ENCODE data around the gene MT1G. TPM values are rescaled to one million over a fixed set of nuclear protein-coding genes. Genes with fewer than 3 reads are reported as not detected.

MT1G gene
- total and polyA plus RNA-seq, 9 of the 15 experiments (the other 6 are each of a cell fraction or from before 2014, with no cell fraction given): 0.28 to 1.7 (median 0.69) TPM; not detected in 4

DNA sequence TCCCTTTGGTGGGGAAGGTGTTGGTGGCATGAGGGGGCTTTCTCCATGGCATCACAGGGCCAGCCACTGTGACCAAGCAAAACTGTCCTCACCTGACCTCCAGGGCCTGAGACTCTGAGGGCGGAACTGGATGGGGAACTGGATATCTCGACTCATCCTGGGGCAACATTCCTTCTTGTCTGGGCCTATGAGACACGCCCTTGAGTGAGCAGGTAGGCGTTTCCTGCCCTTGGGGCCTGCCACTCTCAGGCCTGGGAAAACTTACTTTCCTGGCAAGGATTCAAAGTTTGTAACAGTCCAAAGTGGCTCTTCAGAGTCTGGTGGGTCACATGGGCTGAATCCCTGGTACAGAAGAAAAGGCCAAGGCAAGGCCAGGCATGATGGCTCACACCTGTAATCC lies 24.0 kb upstream of the MT1G start (continued):
- TF ChIP-seq KAT7 (CRISPR knock-in tag; IDR thresholded peaks at IDR 0.05; ENCODE audit: borderline replicate concordance): no peak
- 0 out of 2 replicates have a peak, but pooled peaks have one; percentile 14 for TF ChIP-seq NFIC (IDR thresholded peaks at IDR 0.05)
- TF ChIP-seq CTBP1 (IDR thresholded peaks at IDR 0.05; ENCODE audit: borderline replicate concordance): peak; percentile 34; the same call in 1 of the 2 replicates
- no peak for TF ChIP-seq MTA1 (IDR thresholded peaks at IDR 0.05; ENCODE audit: borderline replicate concordance)
- no peak for TF ChIP-seq HOXB6 (CRISPR knock-in tag; IDR thresholded peaks at IDR 0.05; ENCODE audit: borderline replicate concordance)
- no peak for TF ChIP-seq CBFA2T2 (conservative IDR thresholded peaks at IDR 0.05)
- TF ChIP-seq ZNF354B (CRISPR knock-in tag; IDR thresholded peaks at IDR 0.05): no peak
- TF ChIP-seq SPI1 (IDR thresholded peaks at IDR 0.05; ENCODE audit: borderline replicate concordance, low read depth, low read length): 0 out of 2 replicates have a peak, but pooled peaks have one; percentile 31
- TF ChIP-seq, protein P1, sequence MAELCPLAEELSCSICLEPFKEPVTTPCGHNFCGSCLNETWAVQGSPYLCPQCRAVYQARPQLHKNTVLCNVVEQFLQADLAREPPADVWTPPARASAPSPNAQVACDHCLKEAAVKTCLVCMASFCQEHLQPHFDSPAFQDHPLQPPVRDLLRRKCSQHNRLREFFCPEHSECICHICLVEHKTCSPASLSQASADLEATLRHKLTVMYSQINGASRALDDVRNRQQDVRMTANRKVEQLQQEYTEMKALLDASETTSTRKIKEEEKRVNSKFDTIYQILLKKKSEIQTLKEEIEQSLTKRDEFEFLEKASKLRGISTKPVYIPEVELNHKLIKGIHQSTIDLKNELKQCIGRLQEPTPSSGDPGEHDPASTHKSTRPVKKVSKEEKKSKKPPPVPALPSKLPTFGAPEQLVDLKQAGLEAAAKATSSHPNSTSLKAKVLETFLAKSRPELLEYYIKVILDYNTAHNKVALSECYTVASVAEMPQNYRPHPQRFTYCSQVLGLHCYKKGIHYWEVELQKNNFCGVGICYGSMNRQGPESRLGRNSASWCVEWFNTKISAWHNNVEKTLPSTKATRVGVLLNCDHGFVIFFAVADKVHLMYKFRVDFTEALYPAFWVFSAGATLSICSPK (IDR thresholded peaks at IDR 0.05; ENCODE audit: borderline replicate concordance): no peak
- TF ChIP-seq, protein P2, sequence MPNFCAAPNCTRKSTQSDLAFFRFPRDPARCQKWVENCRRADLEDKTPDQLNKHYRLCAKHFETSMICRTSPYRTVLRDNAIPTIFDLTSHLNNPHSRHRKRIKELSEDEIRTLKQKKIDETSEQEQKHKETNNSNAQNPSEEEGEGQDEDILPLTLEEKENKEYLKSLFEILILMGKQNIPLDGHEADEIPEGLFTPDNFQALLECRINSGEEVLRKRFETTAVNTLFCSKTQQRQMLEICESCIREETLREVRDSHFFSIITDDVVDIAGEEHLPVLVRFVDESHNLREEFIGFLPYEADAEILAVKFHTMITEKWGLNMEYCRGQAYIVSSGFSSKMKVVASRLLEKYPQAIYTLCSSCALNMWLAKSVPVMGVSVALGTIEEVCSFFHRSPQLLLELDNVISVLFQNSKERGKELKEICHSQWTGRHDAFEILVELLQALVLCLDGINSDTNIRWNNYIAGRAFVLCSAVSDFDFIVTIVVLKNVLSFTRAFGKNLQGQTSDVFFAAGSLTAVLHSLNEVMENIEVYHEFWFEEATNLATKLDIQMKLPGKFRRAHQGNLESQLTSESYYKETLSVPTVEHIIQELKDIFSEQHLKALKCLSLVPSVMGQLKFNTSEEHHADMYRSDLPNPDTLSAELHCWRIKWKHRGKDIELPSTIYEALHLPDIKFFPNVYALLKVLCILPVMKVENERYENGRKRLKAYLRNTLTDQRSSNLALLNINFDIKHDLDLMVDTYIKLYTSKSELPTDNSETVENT (CRISPR knock-in tag; IDR thresholded peaks at IDR 0.05): no peak
- TF ChIP-seq, protein P3, sequence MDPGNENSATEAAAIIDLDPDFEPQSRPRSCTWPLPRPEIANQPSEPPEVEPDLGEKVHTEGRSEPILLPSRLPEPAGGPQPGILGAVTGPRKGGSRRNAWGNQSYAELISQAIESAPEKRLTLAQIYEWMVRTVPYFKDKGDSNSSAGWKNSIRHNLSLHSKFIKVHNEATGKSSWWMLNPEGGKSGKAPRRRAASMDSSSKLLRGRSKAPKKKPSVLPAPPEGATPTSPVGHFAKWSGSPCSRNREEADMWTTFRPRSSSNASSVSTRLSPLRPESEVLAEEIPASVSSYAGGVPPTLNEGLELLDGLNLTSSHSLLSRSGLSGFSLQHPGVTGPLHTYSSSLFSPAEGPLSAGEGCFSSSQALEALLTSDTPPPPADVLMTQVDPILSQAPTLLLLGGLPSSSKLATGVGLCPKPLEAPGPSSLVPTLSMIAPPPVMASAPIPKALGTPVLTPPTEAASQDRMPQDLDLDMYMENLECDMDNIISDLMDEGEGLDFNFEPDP (CRISPR knock-in tag; IDR thresholded peaks at IDR 0.05): no peak
- TF ChIP-seq ZNF583 (CRISPR knock-in tag; IDR thresholded peaks at IDR 0.05): no peak
- TF ChIP-seq ADNP (tag; IDR thresholded peaks at IDR 0.05): no peak
- TF ChIP-seq BCL6 (CRISPR knock-in tag; IDR thresholded peaks at IDR 0.05): no peak
- no peak for TF ChIP-seq FOXJ3 (CRISPR knock-in tag; IDR thresholded peaks at IDR 0.05)
- TF ChIP-seq, protein P4, sequence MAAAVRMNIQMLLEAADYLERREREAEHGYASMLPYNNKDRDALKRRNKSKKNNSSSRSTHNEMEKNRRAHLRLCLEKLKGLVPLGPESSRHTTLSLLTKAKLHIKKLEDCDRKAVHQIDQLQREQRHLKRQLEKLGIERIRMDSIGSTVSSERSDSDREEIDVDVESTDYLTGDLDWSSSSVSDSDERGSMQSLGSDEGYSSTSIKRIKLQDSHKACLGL (CRISPR knock-in tag; IDR thresholded peaks at IDR 0.05; ENCODE audit: borderline replicate concordance, poor library complexity, severe bottlenecking): no peak
- TF ChIP-seq, protein P5, sequence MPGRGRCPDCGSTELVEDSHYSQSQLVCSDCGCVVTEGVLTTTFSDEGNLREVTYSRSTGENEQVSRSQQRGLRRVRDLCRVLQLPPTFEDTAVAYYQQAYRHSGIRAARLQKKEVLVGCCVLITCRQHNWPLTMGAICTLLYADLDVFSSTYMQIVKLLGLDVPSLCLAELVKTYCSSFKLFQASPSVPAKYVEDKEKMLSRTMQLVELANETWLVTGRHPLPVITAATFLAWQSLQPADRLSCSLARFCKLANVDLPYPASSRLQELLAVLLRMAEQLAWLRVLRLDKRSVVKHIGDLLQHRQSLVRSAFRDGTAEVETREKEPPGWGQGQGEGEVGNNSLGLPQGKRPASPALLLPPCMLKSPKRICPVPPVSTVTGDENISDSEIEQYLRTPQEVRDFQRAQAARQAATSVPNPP (IDR thresholded peaks at IDR 0.05; ENCODE audit: borderline replicate concordance, insufficient read depth, insufficient read length): no peak
- no peak for TF ChIP-seq ZBTB8A (IDR thresholded peaks at IDR 0.05; ENCODE audit: partially characterized antibody)

Measured in K562 (cell line).